Endothelial cell of umbilical vein (primary cell): ENCODE measurements around the gene RAB11FIP3. TPM values are rescaled to one million over a fixed set of nuclear protein-coding genes. Genes with fewer than 3 reads are reported as not detected.

Experiments used
- BruUV-seq: library from RNA; stranded (reverse); fragments of 400-500 nt; replicated peaks from 2 replicates; lab custom pipeline; 2021; lab: Mats Ljungman, UMichigan
- CTCF ChIA-PET: fragments of 300-600, 350-600 bp; sonication (Branson Sonifier 250); formaldehyde crosslinking; loops from one replicate; lab custom pipeline; 2021; ENCODE audit warnings: antibody characterized with exemption, inconsistent platforms; lab: Charles Lee
- POLR2A ChIA-PET: fragments of 300-600, 350-600 bp; sonication (Branson Sonifier 250); formaldehyde crosslinking; loops from one replicate; lab custom pipeline; 2021; ENCODE audit warnings: antibody characterized with exemption, inconsistent platforms; lab: Charles Lee
- DNase-seq: peaks from one replicate; pipeline ENCODE4 v3.0.0-alpha.2; 2011; ENCODE audit warnings: low read depth, low spot score
- FAIRE-seq: peaks from 2 replicates; lab custom pipeline; 2011; peaks lifted over from hg19 to GRCh38; lab: Jason Lieb, UNC
- H2AFZ ChIP-seq: 2 replicates; pipeline ENCODE4 v1.6.0; 2012; ENCODE audit warnings: low read depth, low read length, control low read depth, inconsistent platforms
- H3K27ac ChIP-seq: 2 replicates; pipeline ENCODE4 v1.5.1; 2011; ENCODE audit warnings: low read depth, mild to moderate bottlenecking, control low read depth, low read length, moderate library complexity; ENCODE audit not compliant: insufficient read depth
- H3K27me3 ChIP-seq, 2 experiments: 2 replicates each; pipeline versions ENCODE4 v1.6.0 to v1.6.1; 2011; ENCODE audit warnings: low read length in 2 of 2, mixed read lengths in 1 of 2; ENCODE audit not compliant: control insufficient read depth in 2 of 2, insufficient read depth in 2 of 2
- H3K36me3 ChIP-seq, 2 experiments: 2 replicates in 1 of 2; 3 replicates in 1 of 2; pipeline ENCODE4 v1.5.1; 2011; ENCODE audit warnings: low read length in 2 of 2, mild to moderate bottlenecking in 1 of 2, moderate library complexity in 1 of 2; ENCODE audit not compliant: control insufficient read depth in 2 of 2, insufficient read depth in 2 of 2; ENCODE audit errors: extremely low read depth in 1 of 2
- H3K4me1 ChIP-seq: 3 replicates; pipeline ENCODE4 v1.5.1; 2011; ENCODE audit warnings: mild to moderate bottlenecking, low read length; ENCODE audit not compliant: control insufficient read depth, insufficient read depth; ENCODE audit errors: extremely low read depth
- H3K4me2 ChIP-seq: 2 replicates; pipeline ENCODE4 v1.6.1; 2011; ENCODE audit warnings: low read length, control low read depth, mixed read lengths; ENCODE audit not compliant: insufficient read depth
- H3K4me3 ChIP-seq, 3 experiments: fragments of 200-600 bp in 1 of 3; sonication (generic), shearing (Covaris generic) in 1 of 3; replicated peaks in 1 of 3; 2 replicates each; pipeline ENCODE4 v1.5.1; 2011 to 2016; ENCODE audit warnings: control low read depth in 3 of 3, low read length in 3 of 3, mild to moderate bottlenecking in 2 of 3, inconsistent platforms in 1 of 3, low read depth in 1 of 3, moderate library complexity in 1 of 3; ENCODE audit not compliant: insufficient read depth in 1 of 3
- H3K79me2 ChIP-seq: 2 replicates; pipeline ENCODE4 v1.6.0; 2012; ENCODE audit warnings: low read length, inconsistent platforms; ENCODE audit not compliant: control insufficient read depth, insufficient read depth
- H3K9ac ChIP-seq: replicated peaks from 2 replicates; pipeline ENCODE3; 2011; ENCODE audit warnings: low read length, control low read depth; ENCODE audit not compliant: insufficient read depth; ENCODE audit errors: extremely low read depth
- H3K9me1 ChIP-seq: replicated peaks from 3 replicates; pipeline ENCODE4 v1.6.0; 2011; ENCODE audit warnings: mild to moderate bottlenecking, low read length; ENCODE audit not compliant: control insufficient read depth, insufficient read depth; ENCODE audit errors: extremely low read depth
- H3K9me3 ChIP-seq: replicated peaks from 2 replicates; pipeline ENCODE4 v1.5.1; 2012; ENCODE audit warnings: low read length, inconsistent platforms; ENCODE audit not compliant: control insufficient read depth, insufficient read depth
- H4K20me1 ChIP-seq: replicated peaks from 2 replicates; pipeline ENCODE3; 2011; ENCODE audit warnings: mild to moderate bottlenecking, low read length; ENCODE audit not compliant: control insufficient read depth, insufficient read depth; ENCODE audit errors: extremely low read depth
- CTCF ChIP-seq, 2 donors: IDR thresholded peaks; 1 replicate in 1 of 2; 2 replicates in 1 of 2; pipeline ENCODE4 v1.5.1; 2011; ENCODE audit warnings: low read length in 2 of 2, mild to moderate bottlenecking in 2 of 2, moderate library complexity in 2 of 2, control low read depth in 1 of 2, inconsistent platforms in 1 of 2, low read depth in 1 of 2; ENCODE audit not compliant: insufficient read depth in 1 of 2; ENCODE audit errors: extremely low read depth in 1 of 2
- EZH2 ChIP-seq: IDR thresholded peaks from 2 replicates; pipeline ENCODE4 v1.6.1; 2012; ENCODE audit warnings: borderline replicate concordance, low read depth, mild to moderate bottlenecking, moderate library complexity, low read length, inconsistent platforms; ENCODE audit not compliant: severe bottlenecking
- FOS ChIP-seq: IDR thresholded peaks from 2 replicates; pipeline ENCODE4 v1.6.1; 2011; ENCODE audit warnings: mild to moderate bottlenecking, low read length, moderate library complexity, borderline replicate concordance; ENCODE audit not compliant: insufficient read depth
- GATA2 ChIP-seq: IDR thresholded peaks from 2 replicates; pipeline ENCODE4 v1.7.0; 2011; ENCODE audit warnings: low read depth, mild to moderate bottlenecking, moderate library complexity, mixed read lengths, low read length; ENCODE audit not compliant: insufficient read length, insufficient read depth
- JUN ChIP-seq: IDR thresholded peaks from 2 replicates; pipeline ENCODE4 v1.6.1; 2011; ENCODE audit warnings: borderline replicate concordance, low read depth; ENCODE audit not compliant: insufficient read length, insufficient read depth
- MAX ChIP-seq: IDR thresholded peaks from 2 replicates; pipeline ENCODE4 v1.6.1; 2011; ENCODE audit not compliant: insufficient read depth, insufficient read length
- MYC ChIP-seq: IDR thresholded peaks from one replicate; pipeline ENCODE4 v1.6.1; 2011; ENCODE audit warnings: mild to moderate bottlenecking, low read depth, low read length
- POLR2A ChIP-seq: IDR thresholded peaks from 2 replicates; pipeline ENCODE4 v1.6.1; 2012; ENCODE audit warnings: low read depth, mild to moderate bottlenecking, control low read depth, low read length
- POLR2AphosphoS5 ChIP-seq: IDR thresholded peaks from 2 replicates; pipeline ENCODE4 v1.6.1; 2012; ENCODE audit warnings: low read depth, mild to moderate bottlenecking, control low read depth, low read length, moderate library complexity; ENCODE audit not compliant: insufficient read depth
- dilution Hi-C: fragments of 300-500 bp; cut with MboI; formaldehyde crosslinking; loops from one replicate; pipeline ENCODE4 v1.15.0; 2019; ENCODE audit warnings: low sequenced_read_pairs; ENCODE audit not compliant: extremely low pct_ligation_motif_present
- intact Hi-C: fragments of 100-400 bp; cut with micrococcal nuclease; formaldehyde crosslinking; loops from one replicate; pipeline ENCODE4 v1.10.0; 2022
- polyA plus RNA-seq, 4 experiments: library from polyadenylated mRNA; depleted of rRNA in 3 of 4; stranded (reverse) in 3 of 4; unstranded in 1 of 4; fragments of >200 nt; gene quantifications; 2 replicates each; pipeline versions ENCODE4 v1.2.1 to v1.2.3, GENCODE V29; 2011 to 2012; ENCODE audit warnings: missing spikeins in 1 of 4
- total RNA-seq: library from RNA; stranded (reverse); gene quantifications from 2 replicates; pipeline ENCODE4 v1.2.3, GENCODE V29; 2021

RAB11FIP3 gene
- total and polyA plus RNA-seq, 2 donors (not counting 3 experiments of a cell fraction or from before 2014, with no cell fraction given) = 20.5 to 75.9 TPM

DNA sequence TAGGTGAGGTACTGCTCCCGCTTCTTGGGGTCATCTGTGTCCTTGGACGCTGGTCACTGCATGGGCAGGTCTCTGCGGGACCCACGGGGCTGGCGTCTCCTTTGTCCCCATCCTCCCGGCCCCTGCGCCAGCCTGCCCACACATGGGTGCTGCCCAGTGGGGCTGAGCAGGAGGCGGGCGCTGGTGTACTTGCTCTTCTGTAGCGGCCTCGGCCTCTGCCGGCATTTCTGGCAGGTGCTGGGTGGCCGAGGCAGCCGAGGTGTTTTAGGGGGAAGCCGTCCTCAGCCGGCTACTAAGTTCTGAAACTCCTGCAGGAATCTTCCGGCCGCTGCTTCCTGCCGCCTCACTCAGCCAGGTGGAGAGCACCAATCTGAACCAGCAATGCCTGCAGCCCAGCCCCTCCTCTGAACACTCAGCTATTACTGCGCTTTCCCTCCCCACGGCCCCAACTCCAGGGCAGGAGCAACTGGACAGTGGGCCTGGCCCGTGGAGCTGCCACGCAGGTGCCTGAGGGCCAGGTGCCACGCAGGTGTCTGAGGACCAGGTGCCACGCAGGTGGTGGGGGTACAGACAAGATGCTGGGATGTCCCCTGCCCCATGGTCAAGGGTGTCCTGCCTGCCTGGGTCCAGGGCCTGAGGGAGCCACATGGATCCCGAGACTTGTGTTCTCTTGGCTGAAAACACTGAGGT, 13.7 kb upstream of the RAB11FIP3 start:
- Histone ChIP-seq H3K27ac (no peak overlapping the region), H3K9me3 (no peaks in the 10 kb centered on the region), H2AFZ (no peak overlapping the region), H3K27me3 (no peaks in the 10 kb centered on the region), H3K9me1 (no peaks in the 10 kb centered on the region), H3K9ac (no peak overlapping the region), H4K20me1 (no peaks in the 10 kb centered on the region), H3K36me3 (peaks cover 0 to 8% of the 10 kb centered on the region in 2 experiments), H3K4me3 (no peak overlapping the region), H3K4me1 (no peaks in the 10 kb centered on the region), H3K4me2 (no peak overlapping the region), H3K79me2 (no peaks in the 10 kb centered on the region)
- intact Hi-C loops = no loop called here
- no peak for DNase-seq
- POLR2A ChIA-PET = no interaction called here
- no peak for FAIRE-seq
- CTCF ChIA-PET = no interaction called here
- no TSS peak for BruUV-seq
- TF ChIP-seq POLR2AphosphoS5 (no peak), MAX (no peak), MYC (no peak)
- dilution Hi-C loops = no loop called here

DNA sequence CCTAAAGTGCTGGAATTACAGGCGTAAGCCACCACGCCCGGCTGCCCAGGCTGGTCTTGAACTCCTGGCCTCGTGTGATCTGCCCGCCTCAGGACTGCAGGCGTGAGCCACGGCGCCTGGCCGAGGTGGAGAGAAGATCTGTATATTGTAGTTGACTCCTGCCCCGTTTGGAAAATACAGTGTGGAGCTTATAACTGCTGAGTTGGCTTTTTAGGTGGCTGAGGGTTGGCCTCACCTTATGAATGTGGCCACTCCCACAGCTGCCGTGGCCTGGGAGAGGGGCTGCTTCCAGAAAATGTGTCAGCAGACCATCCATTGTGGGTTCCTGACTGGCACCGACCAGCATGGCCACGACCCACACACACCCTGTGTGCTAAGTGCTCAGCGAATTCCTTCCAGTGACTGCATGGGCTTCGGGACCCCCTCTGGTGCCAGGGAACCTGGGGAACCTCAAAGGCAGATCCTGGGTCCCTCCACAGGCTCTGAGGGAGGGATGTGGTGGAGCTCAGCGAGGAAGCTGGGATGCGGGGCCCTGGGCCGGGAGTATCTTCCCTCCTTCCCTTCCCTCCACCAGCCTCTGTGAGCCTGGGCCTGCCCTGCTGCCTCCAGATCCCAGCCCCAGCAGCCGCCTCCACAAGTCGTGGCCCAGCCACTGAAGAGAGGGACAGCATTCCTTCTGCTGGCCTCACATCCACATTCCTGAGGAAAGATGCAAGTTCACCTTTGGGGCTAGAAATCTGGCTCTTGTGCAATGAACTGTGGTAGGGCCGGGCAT, 10.9 kb upstream of the RAB11FIP3 start:
- BruUV-seq = no TSS peak
- Histone ChIP-seq H3K27ac (no peak overlapping the region), H3K4me2 (no peak overlapping the region), H3K4me3 (no peak overlapping the region), H2AFZ (no peak overlapping the region), H3K9me3 (no peaks in the 10 kb centered on the region), H3K27me3 (no peaks in the 10 kb centered on the region), H3K79me2 (no peaks in the 10 kb centered on the region), H3K36me3 (peaks cover 0 to 6% of the 10 kb centered on the region in 2 experiments), H3K9ac (no peak overlapping the region), H3K4me1 (no peaks in the 10 kb centered on the region), H4K20me1 (no peaks in the 10 kb centered on the region), H3K9me1 (no peaks in the 10 kb centered on the region)
- FAIRE-seq = no peak
- no peak for TF ChIP-seq CTCF (IDR thresholded peaks at IDR 0.05; ENCODE audit: extremely low read depth in 1 of 2, insufficient read depth in 1 of 2, low read depth in 1 of 2, low read length in 2 of 2)
- TF ChIP-seq MAX = no peak
- no peak for TF ChIP-seq GATA2
- no peak for TF ChIP-seq EZH2
- no peak for TF ChIP-seq MYC
- TF ChIP-seq JUN = no peak
- TF ChIP-seq POLR2A = no peak
- TF ChIP-seq FOS = no peak
- no peak for TF ChIP-seq POLR2AphosphoS5
- dilution Hi-C loops = no loop called here
- CTCF ChIA-PET = no interaction called here
- POLR2A ChIA-PET = interaction anchor here (0.7 kb wide), 1 partner anchor 212 kb away, joined by 6 read pairs; no protein-coding TSS in a partner anchor
- intact Hi-C loops = no loop called here
- no peak for DNase-seq
